ENCODE data around the gene RNF169. TPM values are rescaled to one million over a fixed set of nuclear protein-coding genes. Genes with fewer than 3 reads are reported as not detected.

Gene RNF169
- 10.3 and 11.7 TPM in 2 replicates for total RNA-seq

DNA sequence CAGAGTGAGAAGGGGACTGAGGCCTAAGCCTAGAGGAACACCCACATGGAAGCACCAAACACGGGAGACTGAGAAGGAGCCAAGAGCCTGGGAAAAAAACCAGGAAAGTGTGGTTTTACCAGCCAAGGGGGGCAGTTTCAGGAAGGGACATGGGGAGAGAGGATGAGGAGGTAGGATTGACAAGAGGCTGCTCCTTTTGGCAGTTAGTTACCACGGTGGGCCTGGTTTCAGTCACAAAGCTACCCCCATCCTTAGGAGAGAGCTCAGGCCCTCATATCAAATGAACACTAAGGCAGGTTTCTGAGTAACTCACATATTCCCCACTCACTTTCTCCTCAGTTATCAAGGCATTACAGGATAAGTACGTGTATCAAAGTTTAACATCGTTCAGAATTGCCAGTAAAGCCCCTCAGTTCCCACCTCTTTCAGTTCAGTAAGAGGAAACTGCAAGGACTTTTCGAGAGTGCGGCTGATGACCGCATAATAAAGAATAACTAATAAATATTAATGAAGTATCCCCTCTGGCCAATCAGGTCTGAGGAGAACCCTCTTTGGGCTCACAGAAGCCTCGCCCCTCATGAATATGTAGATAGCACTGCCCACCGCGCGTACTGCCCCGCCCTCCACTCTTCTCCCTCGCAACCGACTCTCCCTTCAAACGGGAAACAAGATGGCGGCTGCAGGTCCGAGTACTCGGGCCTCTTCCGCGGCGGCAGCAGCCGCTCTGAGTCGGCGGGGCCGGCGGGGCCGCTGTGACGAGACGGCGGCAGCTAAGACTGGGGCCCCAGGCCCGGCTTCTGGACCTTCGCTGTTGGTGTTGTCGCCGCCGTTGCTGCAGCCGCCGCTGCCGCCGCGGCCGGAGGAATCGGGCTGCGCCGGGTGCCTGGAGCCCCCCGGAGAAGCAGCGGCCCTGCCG, at the start of gene RNF169:
TSS of gene RNF169 (plus strand) at position 639 of the 916 bp plus-strand sequence. CDS start at position 671, 32 bp downstream.
- DNase-seq (ENCODE audit: low read depth) = peak; percentile 70
- H3K4me3 ChIP-seq (ENCODE audit: low read depth, low read length) = peak within 1 kb of the TSS; percentile 76
- no peak for TF ChIP-seq CTCF (conservative IDR thresholded peaks at IDR 0.05; ENCODE audit: low read depth, low read length)

- no peak for TF ChIP-seq CTCF (conservative IDR thresholded peaks at IDR 0.05; ENCODE audit: low read depth, low read length)
- H3K4me3 ChIP-seq (ENCODE audit: low read depth, low read length) = no peak overlapping the region
- DNase-seq (ENCODE audit: low read depth) = no peak
Observed at GRCh38 chr11:74699615-74700396, 48.8 kb upstream of the RNF169 start.

GRCh38 chr11:74701351-74701750, 47.3 kb upstream of the RNF169 start:
- no peak overlapping the region for H3K4me3 ChIP-seq (ENCODE audit: low read depth, low read length)
- DNase-seq (ENCODE audit: low read depth) = no peak
- TF ChIP-seq CTCF (conservative IDR thresholded peaks at IDR 0.05; ENCODE audit: low read depth, low read length) = peak; percentile 26

DNA sequence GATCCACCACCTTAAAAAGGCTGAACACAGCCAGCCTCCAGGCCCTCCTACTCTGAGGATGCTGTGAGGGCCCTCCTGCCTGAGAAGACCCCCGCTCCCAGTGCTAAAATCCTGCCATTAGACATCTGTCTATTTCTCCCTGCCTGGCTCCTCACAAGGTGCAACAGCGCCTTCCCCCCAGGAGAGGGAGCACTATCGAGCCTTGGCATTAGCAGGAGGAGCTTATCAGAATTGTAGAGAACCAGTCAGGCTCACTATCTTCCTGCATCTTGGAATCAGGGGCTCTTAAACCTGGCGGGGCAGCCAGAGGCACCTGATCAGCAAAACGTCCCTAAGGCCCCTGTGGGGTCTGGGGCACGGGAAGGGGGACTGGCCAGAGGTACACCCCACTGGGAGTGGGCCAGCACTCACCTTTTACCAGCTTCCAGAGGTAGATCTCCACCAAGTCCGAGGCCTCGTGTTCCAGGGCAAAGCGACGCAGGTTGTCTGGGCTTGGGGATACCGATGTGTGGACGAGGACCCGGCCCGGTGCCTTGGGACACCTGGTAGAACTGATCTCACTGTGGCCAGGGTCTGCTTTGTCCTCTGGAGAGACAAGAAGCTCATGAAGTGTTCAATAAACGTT, 46.2 kb upstream of the RNF169 start:
- TF ChIP-seq CTCF (conservative IDR thresholded peaks at IDR 0.05; ENCODE audit: low read depth, low read length) = peak; percentile 97
- H3K4me3 ChIP-seq (ENCODE audit: low read depth, low read length) = no peak overlapping the region
- DNase-seq (ENCODE audit: low read depth) = no peak

DNA sequence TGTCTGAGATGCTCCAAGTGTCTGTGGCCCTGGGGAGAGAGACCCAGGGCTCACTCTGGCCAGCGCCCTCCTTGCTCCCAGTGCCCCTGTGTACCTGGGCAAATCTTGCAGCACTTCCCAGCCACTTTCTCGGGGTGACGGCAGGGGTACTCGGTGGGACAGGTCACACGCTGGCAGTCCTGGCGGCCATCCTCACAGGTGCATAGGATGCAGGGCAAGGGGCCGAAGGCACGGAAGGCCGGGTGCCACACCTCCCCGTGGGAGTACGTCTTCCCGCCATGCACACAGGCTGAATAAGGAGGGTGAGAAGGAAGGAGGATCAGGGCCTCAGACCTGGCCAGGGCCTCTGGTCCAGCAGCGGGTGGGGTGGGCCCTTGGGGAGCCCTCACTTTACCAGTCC, 45.4 kb upstream of the RNF169 start:
- no peak for DNase-seq (ENCODE audit: low read depth)
- TF ChIP-seq CTCF (conservative IDR thresholded peaks at IDR 0.05; ENCODE audit: low read depth, low read length) = no peak
- H3K4me3 ChIP-seq (ENCODE audit: low read depth, low read length) = no peak overlapping the region

GRCh38 chr11:74707182-74707581, 41.5 kb upstream of the RNF169 start:
- no peak for DNase-seq (ENCODE audit: low read depth)
- H3K4me3 ChIP-seq (ENCODE audit: low read depth, low read length) = no peak overlapping the region
- TF ChIP-seq CTCF (conservative IDR thresholded peaks at IDR 0.05; ENCODE audit: low read depth, low read length) = no peak
